A673 (cell line): ENCODE results near the gene SFMBT2. TPM values are rescaled to one million over a fixed set of nuclear protein-coding genes. Genes with fewer than 3 reads are reported as not detected.

Experiments used
- BruUV-seq: library from RNA; stranded (reverse); fragments of 400-500 nt; replicated peaks from 2 replicates; lab custom pipeline; 2021; lab: Mats Ljungman, UMichigan
- CTCF ChIA-PET: fragments of 300-600 bp; sonication (Branson Sonifier 250); formaldehyde crosslinking; loops from one replicate; lab custom pipeline; 2022; ENCODE audit warnings: antibody characterized with exemption; lab: Charles Lee
- POLR2A ChIA-PET: fragments of 300-600 bp; sonication (Branson Sonifier 250); formaldehyde crosslinking; loops from one replicate; lab custom pipeline; 2022; ENCODE audit warnings: antibody characterized with exemption; ENCODE audit not compliant: low non-redundant PET; lab: Charles Lee
- DNase-seq: peaks from one replicate; pipeline ENCODE4 v3.0.0-alpha.2; 2015; ENCODE audit warnings: low spot score
- H3K27ac ChIP-seq: fragments of 200-600 bp; sonication (generic); 2 replicates; pipeline ENCODE4 v1.5.1; 2016; ENCODE audit warnings: mixed run types, low read depth, mild to moderate bottlenecking, mixed read lengths, antibody characterized with exemption, low read length; ENCODE audit not compliant: poor library complexity, severe bottlenecking
- H3K27me3 ChIP-seq: fragments of 200-600 bp; sonication (generic); replicated peaks from 2 replicates; pipeline ENCODE4 v1.6.1; 2017; ENCODE audit warnings: mixed run types, low read depth, mild to moderate bottlenecking, mixed read lengths, antibody characterized with exemption, low read length; ENCODE audit not compliant: insufficient read depth, poor library complexity
- H3K36me3 ChIP-seq: fragments of 200-600 bp; sonication (generic); 2 replicates; pipeline ENCODE4 v1.6.1; 2016; ENCODE audit warnings: mixed run types, mild to moderate bottlenecking, mixed read lengths, antibody characterized with exemption, low read length; ENCODE audit not compliant: insufficient read depth, poor library complexity, severe bottlenecking
- H3K4me1 ChIP-seq: fragments of 200-600 bp; sonication (generic); 2 replicates; pipeline ENCODE4 v1.6.1; 2017; ENCODE audit warnings: mixed run types, mild to moderate bottlenecking, mixed read lengths, antibody characterized with exemption, low read length; ENCODE audit not compliant: insufficient read depth, poor library complexity, severe bottlenecking
- H3K4me3 ChIP-seq: fragments of 200-600 bp; sonication (generic); 2 replicates; pipeline ENCODE4 v1.5.1; 2016; ENCODE audit warnings: low read depth, mixed run types, mild to moderate bottlenecking, mixed read lengths, low read length; ENCODE audit not compliant: poor library complexity, severe bottlenecking
- H3K9me3 ChIP-seq: fragments of 200-600 bp; sonication (generic); 2 replicates; pipeline ENCODE4 v1.6.1; 2016; ENCODE audit warnings: mixed run types, low read depth, mild to moderate bottlenecking, mixed read lengths, antibody characterized with exemption, low read length; ENCODE audit not compliant: poor library complexity, severe bottlenecking
- CTCF ChIP-seq: fragments of 300-800, 200-600 bp; sonication (generic); conservative IDR thresholded peaks from 2 replicates; pipeline ENCODE4 v1.5.1; 2017; ENCODE audit warnings: low read depth, mild to moderate bottlenecking, antibody characterized with exemption, low read length, moderate library complexity, mixed read lengths
- EZH2 ChIP-seq: fragments of 200-600 bp; sonication (generic); IDR thresholded peaks from 2 replicates; pipeline ENCODE4 v1.6.1; 2017; ENCODE audit warnings: borderline replicate concordance, low read depth, mild to moderate bottlenecking, mixed read lengths, antibody characterized with exemption, low read length; ENCODE audit not compliant: poor library complexity, severe bottlenecking
- intact Hi-C: fragments of 100-400 bp; cut with micrococcal nuclease; formaldehyde crosslinking; loops from one replicate; pipeline ENCODE4 v1.10.0; 2022; ENCODE audit not compliant: unreplicated experiment
- total RNA-seq: library from RNA; stranded (reverse); gene quantifications from 2 replicates; pipeline ENCODE4 v1.2.3, GENCODE V29; 2021

SFMBT2 gene
- total RNA-seq, 1 experiment from 2014 or later, result 8.2 TPM

GRCh38 chr10:7410301-7410861, 453 bp downstream of the SFMBT2 start:
- Histone ChIP-seq H3K36me3 (no peaks in the 10 kb centered on the region), H3K4me3 (peak overlapping the region; percentile 64), H3K4me1 (peaks cover 22% of the 10 kb centered on the region), H3K27me3 (peaks cover 90% of the 10 kb centered on the region), H3K27ac (peak overlapping the region; percentile 30), H3K9me3 (no peaks in the 10 kb centered on the region)
- CTCF ChIA-PET, result interaction anchor here (0.5 to 0.6 kb wide), 6 partner anchors 69 to 673 kb away, joined by 3 to 9 read pairs (median 4); no protein-coding TSS in a partner anchor
- BruUV-seq, result no TSS peak
- no peak for DNase-seq
- intact Hi-C loops, result loop anchor here (5.0 to 10.0 kb wide), 5 partner anchors 288 to 996 kb away; no protein-coding TSS in a partner anchor
- POLR2A ChIA-PET, result interaction anchor here (0.6 kb wide), 5 partner anchors 10 to 554 kb away, joined by 4 to 13 read pairs (median 5); no protein-coding TSS in a partner anchor
- TF ChIP-seq CTCF (no peak), EZH2 (peak; percentile 74)

GRCh38 chr10:7409732-7410168, 1.1 kb downstream of the SFMBT2 start:
- peaks cover 22% of the 10 kb centered on the region for H3K4me1 ChIP-seq
- peak overlapping the region; percentile 64 for H3K4me3 ChIP-seq
- CTCF ChIA-PET, result no interaction called here
- H3K36me3 ChIP-seq, result no peaks in the 10 kb centered on the region
- H3K27me3 ChIP-seq, result peaks cover 91% of the 10 kb centered on the region
- TSS peak; percentile 19 for BruUV-seq
- no peak overlapping the region for H3K27ac ChIP-seq
- no peaks in the 10 kb centered on the region for H3K9me3 ChIP-seq
- no peak for DNase-seq
- POLR2A ChIA-PET, result no interaction called here
- intact Hi-C loops, result loop anchor here (2.0 to 10.0 kb wide), 6 partner anchors 149 to 995 kb away; no protein-coding TSS in a partner anchor
- no peak for TF ChIP-seq CTCF
- peak; percentile 90 for TF ChIP-seq EZH2

GRCh38 chr10:7409045-7409731, 1.6 kb downstream of the SFMBT2 start:
- ChIA-PET POLR2A (no interaction called here), CTCF (interaction anchor here (0.5 to 1.0 kb wide), 2 partner anchors 326 to 571 kb away, joined by 3 to 5 read pairs; no protein-coding TSS in a partner anchor)
- intact Hi-C loops, result loop anchor here (2.0 kb wide), 1 partner anchor 148 kb away; no protein-coding TSS in a partner anchor
- no TSS peak for BruUV-seq
- DNase-seq, result peak; percentile 37
- H3K27me3 ChIP-seq, result peaks cover 86% of the 10 kb centered on the region
- no peak for TF ChIP-seq CTCF
- peak overlapping the region; percentile 64 for H3K4me3 ChIP-seq
- no peaks in the 10 kb centered on the region for H3K36me3 ChIP-seq
- H3K27ac ChIP-seq, result no peak overlapping the region
- peaks cover 22% of the 10 kb centered on the region for H3K4me1 ChIP-seq
- no peaks in the 10 kb centered on the region for H3K9me3 ChIP-seq
